ENCODE data around the gene GGA3. TPM values are rescaled to one million over a fixed set of nuclear protein-coding genes. Genes with fewer than 3 reads are reported as not detected.
"Not testable (repeated sequence)": the region's sequence is repeated elsewhere in the genome, so short reads cannot be mapped to it uniquely, and the experiment has no call there.

The GGA3 gene
- total and polyA plus RNA-seq, 5 donors from 2014 or later = 8.0 to 92.6 (median 11.3) TPM

DNA sequence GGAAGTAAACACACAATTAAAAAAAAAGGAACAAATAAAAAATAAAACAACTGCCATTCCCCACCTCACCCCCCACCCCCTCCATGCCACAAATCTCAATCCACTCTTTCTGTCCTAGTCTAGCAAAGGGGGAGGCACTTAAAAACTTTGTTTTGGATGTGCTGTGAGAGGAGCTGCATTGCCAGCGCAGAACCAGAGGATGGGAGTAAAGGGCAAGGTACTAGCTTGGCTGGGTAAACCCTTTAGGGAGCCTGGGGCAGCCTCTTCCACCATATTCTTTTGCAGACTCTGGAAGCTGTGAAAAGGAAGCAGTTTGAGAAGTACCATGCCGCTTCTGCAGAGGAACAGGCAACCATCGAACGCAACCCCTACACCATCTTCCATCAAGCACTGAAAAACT lies 1.6 kb upstream of the GGA3 start:
- H3K4me1 Mint-ChIP-seq = peaks cover 10 to 55% (median 25%) of the 10 kb centered on the region in 4 donors
- Histone ChIP-seq H3K27ac (ENCODE audit: insufficient read depth, low read length, poor library complexity, severe bottlenecking) (no peak overlapping the region), H3K4me1 (ENCODE audit: control insufficient read depth, insufficient read depth, low read length, poor library complexity, severe bottlenecking) (peaks cover 33% of the 10 kb centered on the region), H3K27me3 (ENCODE audit: control insufficient read depth, insufficient read depth, low read length) (no peaks in the 10 kb centered on the region), H3K36me3 (ENCODE audit: control insufficient read depth, insufficient read depth, low read length) (peaks cover 40% of the 10 kb centered on the region), H3K9me3 (ENCODE audit: control insufficient read depth in 2 of 2, low read length in 2 of 2) (no peaks in the 10 kb centered on the region), H3K4me3 (ENCODE audit: low read depth, low read length) (peak overlapping the region; percentile 92)
- no peaks in the 10 kb centered on the region for H3K27me3 Mint-ChIP-seq
- no peak for ATAC-seq (ENCODE audit: low read depth in 2 of 2)
- H3K9me3 Mint-ChIP-seq = no peaks in the 10 kb centered on the region
- peaks cover 9% of the 10 kb centered on the region for H3K36me3 Mint-ChIP-seq
- H3K4me3 Mint-ChIP-seq = peak overlapping the region; percentile 96 to 99 (median 99)
- peak overlapping the region in 1 of 3 donors; percentile 100 for H3K27ac Mint-ChIP-seq
- no peak for DNase-seq

GRCh38 chr17:75262112-75262606 lies 753 bp upstream of the GGA3 start:
- H3K27me3 ChIP-seq (ENCODE audit: control insufficient read depth, insufficient read depth, low read length) = no peaks in the 10 kb centered on the region
- ATAC-seq (ENCODE audit: low read depth in 2 of 2) (no peak), DNase-seq (no peak)
- Mint-ChIP-seq H3K9me3 (no peaks in the 10 kb centered on the region), H3K36me3 (peaks cover 9% of the 10 kb centered on the region), H3K27me3 (no peaks in the 10 kb centered on the region), H3K4me3 (peak overlapping the region; percentile 96 to 99 (median 99)), H3K27ac (peak overlapping the region; percentile 100), H3K4me1 (peaks cover 10 to 60% (median 31%) of the 10 kb centered on the region in 4 donors)
- peaks cover 34% of the 10 kb centered on the region for H3K4me1 ChIP-seq (ENCODE audit: control insufficient read depth, insufficient read depth, low read length, poor library complexity, severe bottlenecking)
- H3K4me3 ChIP-seq (ENCODE audit: low read depth, low read length) = peak overlapping the region; percentile 92
- peak overlapping the region; percentile 97 for H3K27ac ChIP-seq (ENCODE audit: insufficient read depth, low read length, poor library complexity, severe bottlenecking)
- no peaks in the 10 kb centered on the region for H3K9me3 ChIP-seq (ENCODE audit: control insufficient read depth in 2 of 2, low read length in 2 of 2)
- H3K36me3 ChIP-seq (ENCODE audit: control insufficient read depth, insufficient read depth, low read length) = peaks cover 38% of the 10 kb centered on the region

DNA sequence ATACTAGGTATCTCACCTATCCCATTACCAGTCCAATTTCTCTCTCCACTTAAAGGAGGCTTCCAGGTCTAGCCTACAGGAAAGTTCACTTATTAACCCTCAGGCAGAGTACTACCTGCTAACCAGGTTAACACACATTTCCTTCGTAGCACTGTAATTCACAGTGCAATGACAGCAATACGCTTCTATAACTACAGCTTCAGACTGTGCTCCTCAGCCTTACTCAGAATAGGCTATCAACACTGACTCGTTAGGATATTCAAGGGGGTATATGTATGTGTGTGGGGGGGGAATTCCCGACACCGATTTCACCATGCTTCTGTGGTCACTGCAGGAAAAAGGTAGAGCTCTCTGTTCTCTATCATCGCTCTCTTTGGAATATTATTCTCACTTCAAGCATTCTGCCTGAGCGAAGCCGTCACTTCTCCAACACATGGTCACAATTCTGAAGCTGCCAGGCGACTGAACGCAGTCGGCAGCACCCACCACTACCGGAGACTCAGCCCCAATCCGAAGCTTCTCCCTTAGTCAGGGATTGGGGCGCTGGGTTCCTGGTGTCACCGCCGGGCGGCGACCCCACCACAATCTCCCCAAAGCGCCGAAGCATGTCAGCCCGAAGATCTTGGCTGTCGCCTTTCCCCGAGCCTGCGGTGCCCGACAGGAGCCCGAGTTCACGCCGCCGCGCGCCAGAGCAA lies 618 bp downstream of the GGA3 start:
- ATAC-seq (ENCODE audit: low read depth in 2 of 2) = peak; percentile 7 to 11
- Histone ChIP-seq H3K27ac (ENCODE audit: insufficient read depth, low read length, poor library complexity, severe bottlenecking) (peak overlapping the region; percentile 97), H3K36me3 (ENCODE audit: control insufficient read depth, insufficient read depth, low read length) (peaks cover 24% of the 10 kb centered on the region), H3K4me3 (ENCODE audit: low read depth, low read length) (peak overlapping the region; percentile 96), H3K9me3 (ENCODE audit: control insufficient read depth in 2 of 2, low read length in 2 of 2) (no peaks in the 10 kb centered on the region), H3K4me1 (ENCODE audit: control insufficient read depth, insufficient read depth, low read length, poor library complexity, severe bottlenecking) (peaks cover 34% of the 10 kb centered on the region), H3K27me3 (ENCODE audit: control insufficient read depth, insufficient read depth, low read length) (no peaks in the 10 kb centered on the region)
- DNase-seq = no peak
- H3K27me3 Mint-ChIP-seq = no peaks in the 10 kb centered on the region
- H3K4me3 Mint-ChIP-seq = peak overlapping the region; percentile 96 to 99 (median 99)
- peak overlapping the region; percentile 100 for H3K27ac Mint-ChIP-seq
- peaks cover 10 to 74% (median 40%) of the 10 kb centered on the region in 4 donors for H3K4me1 Mint-ChIP-seq
- H3K9me3 Mint-ChIP-seq = no peaks in the 10 kb centered on the region
- H3K36me3 Mint-ChIP-seq = peaks cover 6% of the 10 kb centered on the region

DNA sequence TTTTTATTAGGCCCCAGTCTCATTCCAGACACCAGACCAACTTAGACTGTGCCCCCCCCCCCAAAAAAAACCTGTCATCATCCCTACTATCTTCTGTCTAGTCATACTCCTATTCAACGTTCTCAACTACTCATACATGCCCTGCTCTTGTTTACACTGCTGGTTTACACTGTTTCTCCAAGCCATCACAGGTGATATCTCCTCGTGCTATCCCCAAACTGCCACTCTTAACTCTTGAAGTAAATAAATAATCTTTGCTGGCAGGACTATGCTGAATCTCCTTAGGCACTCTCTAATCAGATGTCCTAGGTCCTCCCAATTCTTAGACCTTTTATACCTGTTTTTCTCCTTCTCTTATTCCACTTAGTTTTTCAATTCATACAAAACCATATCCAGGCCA lies 4.2 kb downstream of the GGA3 start:
- H3K4me3 Mint-ChIP-seq = peak overlapping the region in 2 of 4 donors; percentile 35 to 82
- H3K4me1 Mint-ChIP-seq = peaks cover 13 to 91% (median 54%) of the 10 kb centered on the region in 4 donors

GRCh38 chr17:75255954-75256698 lies 5.3 kb downstream of the GGA3 start:
- not testable (repeated sequence) for H3K4me3 ChIP-seq (ENCODE audit: low read depth, low read length); H3K27ac ChIP-seq (ENCODE audit: insufficient read depth, low read length, poor library complexity, severe bottlenecking); DNase-seq; H3K36me3 ChIP-seq (ENCODE audit: control insufficient read depth, insufficient read depth, low read length); H3K9me3 Mint-ChIP-seq; H3K36me3 Mint-ChIP-seq; H3K9me3 ChIP-seq (ENCODE audit: control insufficient read depth in 2 of 2, low read length in 2 of 2); H3K27me3 ChIP-seq (ENCODE audit: control insufficient read depth, insufficient read depth, low read length); H3K27me3 Mint-ChIP-seq; ATAC-seq (ENCODE audit: low read depth in 2 of 2)
- Mint-ChIP-seq H3K4me3 (peak overlapping the region in 2 of 4 donors; percentile 11 to 28), H3K27ac (peak overlapping the region; percentile 38 to 85 (median 77)), H3K4me1 (peaks cover 12 to 93% (median 53%) of the 10 kb centered on the region in 4 donors)
- peaks cover 25% of the 10 kb centered on the region for H3K4me1 ChIP-seq (ENCODE audit: control insufficient read depth, insufficient read depth, low read length, poor library complexity, severe bottlenecking)

More for the DNA sequence above, 4.2 kb downstream of the GGA3 start:
- not testable (repeated sequence) for H3K27me3 Mint-ChIP-seq; H3K27ac ChIP-seq (ENCODE audit: insufficient read depth, low read length, poor library complexity, severe bottlenecking); H3K4me3 ChIP-seq (ENCODE audit: low read depth, low read length); H3K9me3 Mint-ChIP-seq; ATAC-seq (ENCODE audit: low read depth in 2 of 2); H3K36me3 Mint-ChIP-seq; H3K9me3 ChIP-seq (ENCODE audit: control insufficient read depth in 2 of 2, low read length in 2 of 2); DNase-seq; H3K36me3 ChIP-seq (ENCODE audit: control insufficient read depth, insufficient read depth, low read length); H3K27me3 ChIP-seq (ENCODE audit: control insufficient read depth, insufficient read depth, low read length)
- H3K4me1 ChIP-seq (ENCODE audit: control insufficient read depth, insufficient read depth, low read length, poor library complexity, severe bottlenecking) = peaks cover 26% of the 10 kb centered on the region
- H3K27ac Mint-ChIP-seq = peak overlapping the region in 2 of 3 donors; percentile 25 to 85

- H3K36me3 ChIP-seq (ENCODE audit: control insufficient read depth, insufficient read depth, low read length) = peaks cover 5% of the 10 kb centered on the region
- H3K4me3 ChIP-seq (ENCODE audit: low read depth, low read length) = no peak overlapping the region
- DNase-seq = no peak
- Mint-ChIP-seq H3K27me3 (no peaks in the 10 kb centered on the region), H3K9me3 (no peaks in the 10 kb centered on the region), H3K4me3 (peak overlapping the region in 2 of 4 donors; percentile 28 to 49), H3K27ac (peak overlapping the region; percentile 47 to 90 (median 90)), H3K36me3 (no peaks in the 10 kb centered on the region), H3K4me1 (peaks cover 16 to 78% (median 49%) of the 10 kb centered on the region in 4 donors)
- peaks cover 23% of the 10 kb centered on the region for H3K4me1 ChIP-seq (ENCODE audit: control insufficient read depth, insufficient read depth, low read length, poor library complexity, severe bottlenecking)
- no peak for ATAC-seq (ENCODE audit: low read depth in 2 of 2)
- H3K27me3 ChIP-seq (ENCODE audit: control insufficient read depth, insufficient read depth, low read length) = no peaks in the 10 kb centered on the region
- no peaks in the 10 kb centered on the region for H3K9me3 ChIP-seq (ENCODE audit: control insufficient read depth in 2 of 2, low read length in 2 of 2)
- H3K27ac ChIP-seq (ENCODE audit: insufficient read depth, low read length, poor library complexity, severe bottlenecking) = no peak overlapping the region
Observed at GRCh38 chr17:75252039-75252816, 9.2 kb downstream of the GGA3 start.

DNA sequence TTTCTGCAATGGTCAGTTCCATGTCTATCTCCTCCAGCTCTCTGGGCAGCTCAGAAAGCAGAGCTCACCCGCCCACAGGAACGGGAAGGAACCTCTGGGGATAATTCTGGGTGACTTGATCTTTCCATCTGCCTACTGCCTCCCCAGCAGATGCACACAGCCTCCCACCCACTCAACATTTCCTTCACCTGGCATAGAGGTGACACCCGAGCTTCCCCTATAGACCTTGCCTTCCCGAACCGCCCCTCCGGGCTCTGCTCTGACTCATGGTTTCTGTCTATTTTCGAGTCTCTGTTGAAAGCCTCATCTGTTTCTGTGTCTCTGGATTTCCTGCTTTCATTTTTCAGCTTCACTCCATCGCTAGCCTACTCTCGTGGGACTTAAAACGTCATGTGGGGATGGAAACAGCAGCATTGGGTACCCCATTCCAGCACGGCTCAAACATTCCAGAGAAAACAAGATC lies 11.4 kb downstream of the GGA3 start:
- Histone ChIP-seq H3K9me3 (ENCODE audit: control insufficient read depth in 2 of 2, low read length in 2 of 2) (no peaks in the 10 kb centered on the region), H3K4me1 (ENCODE audit: control insufficient read depth, insufficient read depth, low read length, poor library complexity, severe bottlenecking) (peaks cover 23% of the 10 kb centered on the region), H3K4me3 (ENCODE audit: low read depth, low read length) (peak overlapping the region; percentile 73), H3K27me3 (ENCODE audit: control insufficient read depth, insufficient read depth, low read length) (no peaks in the 10 kb centered on the region), H3K36me3 (ENCODE audit: control insufficient read depth, insufficient read depth, low read length) (peaks cover 22% of the 10 kb centered on the region), H3K27ac (ENCODE audit: insufficient read depth, low read length, poor library complexity, severe bottlenecking) (peak overlapping the region; percentile 69)
- H3K36me3 Mint-ChIP-seq = peaks cover 9% of the 10 kb centered on the region
- DNase-seq = peak; percentile 19 to 82 (median 31)
- H3K4me3 Mint-ChIP-seq = peak overlapping the region; percentile 58 to 89 (median 80)
- no peaks in the 10 kb centered on the region for H3K27me3 Mint-ChIP-seq
- peak; percentile 97 for ATAC-seq (ENCODE audit: low read depth in 2 of 2)
- peaks cover 22 to 63% (median 40%) of the 10 kb centered on the region in 4 donors for H3K4me1 Mint-ChIP-seq
- peak overlapping the region; percentile 90 to 100 (median 96) for H3K27ac Mint-ChIP-seq
- no peaks in the 10 kb centered on the region for H3K9me3 Mint-ChIP-seq
